Heart left ventricle (tissue), 16 donors: ENCODE measurements around the gene MRPL23. TPM values are rescaled to one million over a fixed set of nuclear protein-coding genes. Genes with fewer than 3 reads are reported as not detected.

Source experiments
- ATAC-seq, 4 donors: fragments of 200-7000 bp; cut with Tn5 transposase; one replicate each; pipeline ENCODE4 v1.9.1; 2020 to 2022; ENCODE audit warnings: moderate library complexity in 4 of 4, mild to moderate bottlenecking in 3 of 4, moderate number of reproducible peaks in 1 of 4
- DNase-seq, 5 donors: peaks; one replicate each; pipeline ENCODE4 v3.0.0-alpha.2; 2020
- H3K27ac ChIP-seq, 12 donors: fragments of 200-600 bp; sonication (generic) in 4 of 12; one replicate each; pipeline versions ENCODE4 v1.5.0 to v1.8.0; 2016 to 2022; ENCODE audit warnings: mild to moderate bottlenecking in 2 of 12
- H3K27me3 ChIP-seq, 9 donors: fragments of 200-600 bp; sonication (generic) in 2 of 9; one replicate each; pipeline versions ENCODE4 v1.5.1 to v1.8.0; 2016 to 2022; ENCODE audit warnings: mild to moderate bottlenecking in 3 of 9
- H3K36me3 ChIP-seq, 9 donors: fragments of 200-600 bp; sonication (generic) in 2 of 9; one replicate each; pipeline versions ENCODE4 v1.5.0 to v1.8.0; 2018 to 2022; ENCODE audit warnings: mild to moderate bottlenecking in 2 of 9
- H3K4me1 ChIP-seq, 12 donors: fragments of 200-600 bp; sonication (generic) in 4 of 12; one replicate each; pipeline versions ENCODE4 v1.5.0 to v1.8.0; 2016 to 2022; ENCODE audit warnings: mild to moderate bottlenecking in 3 of 12
- H3K4me3 ChIP-seq, 12 donors: fragments of 200-600 bp; sonication (generic) in 4 of 12; one replicate each; pipeline versions ENCODE4 v1.5.0 to v1.8.0; 2017 to 2022; ENCODE audit warnings: mild to moderate bottlenecking in 9 of 12, moderate library complexity in 4 of 12
- H3K9me3 ChIP-seq, 12 donors: fragments of 200-600 bp; sonication (generic) in 4 of 12; one replicate each; pipeline versions ENCODE4 v1.5.0 to v1.8.0; 2016 to 2022; ENCODE audit warnings: mild to moderate bottlenecking in 1 of 12
- CTCF ChIP-seq, 12 donors: fragments of 200-600 bp; sonication (generic) in 4 of 12; IDR thresholded peaks; one replicate each; pipeline versions ENCODE4 v1.5.0 to v1.8.0; 2018 to 2022; ENCODE audit warnings: antibody characterized with exemption in 12 of 12, mild to moderate bottlenecking in 5 of 12
- POLR2A ChIP-seq, 2 donors: fragments of 450-650 bp; IDR thresholded peaks; one replicate each; pipeline ENCODE4 v1.6.1; 2017; ENCODE audit warnings: antibody characterized with exemption in 2 of 2, mild to moderate bottlenecking in 2 of 2, moderate library complexity in 2 of 2
- WGBS, 4 donors: extraction: QIAGEN DNeasy Blood & Tissue Kit in 2 of 4; methylation state at CpG; one replicate each; pipeline versions ENCODE4 v1.1.5 to v1.1.7; 2013 to 2018; 5-methylcytosine and 5-hydroxymethylcytosine counted together
- intact Hi-C, 10 donors: fragments of 100-400 bp; cut with DNase I; formaldehyde crosslinking; loops; one replicate each; pipeline versions ENCODE4 v1.11.1 to v1.14.2; 2022
- microRNA counts, 2 donors: library from miRNA; unstranded; fragments of <30 nt; microRNA quantifications; one replicate each; lab custom pipeline; 2016
- polyA plus RNA-seq, 2 donors: library from polyadenylated mRNA; stranded (reverse); fragments of 200-250 nt; gene quantifications; one replicate each; pipeline ENCODE4 v1.2.3, GENCODE V29; 2013
- total RNA-seq, 9 donors: library from RNA; depleted of rRNA in 2 of 9; stranded (reverse); fragments of >200 nt in 2 of 9; fragmentation: NEBNext Ultra II Directional in 3 of 9; extraction: Animal tissue kit (Norgen Biotek cat#: 25700) in 3 of 9; gene quantifications; one replicate each; pipeline versions ENCODE4 v1.1.0 to v1.2.4, GENCODE V29; 2016 to 2023
- donor health status: ischemic (EF 13 %, LVEDD 7.1; RV severe dilation, severe dysfunction).
- donor health status: healthy with polysubstance abuse.
- donor health status: DM: no; HTN: yes; CAD: no.
- donor health status: DM: no; HTN: no; CAD: no.
- donor health status: ischemic (EF 25% LVEDD 6.9; RV normal size, moderate dysfunction).
- donor health status: ischemic (EF 25% LVEDD 5.7; RV mildly dilated, moderate dysfunction).
- donor health status: healthy.
- donor health status: DM: yes; HTN: yes; CAD: no.
- donor health status: ischemic (EF 35%, LVEDD 5.7; RV mildly dilated, moderate dysfunction).
- donor health status: nonischemic (EF 11% LVEDD 7.7; RV severe dilation, severe dysfunction).
- donor health status: DM: yes; HTN: yes; CAD: no.
- donor health status: PGD.
- donor health status: ischemic (EF 29% LVEDD 5.4; RV normal size, mild dysfunction).
- donor health status: nonischemic (EF 23%, LVEDD 6.1; RV moderate dilation, normal function).

MRPL23 gene
- total and polyA plus RNA-seq, 11 donors: 44.0 to 183 (median 93.3) TPM

DNA sequence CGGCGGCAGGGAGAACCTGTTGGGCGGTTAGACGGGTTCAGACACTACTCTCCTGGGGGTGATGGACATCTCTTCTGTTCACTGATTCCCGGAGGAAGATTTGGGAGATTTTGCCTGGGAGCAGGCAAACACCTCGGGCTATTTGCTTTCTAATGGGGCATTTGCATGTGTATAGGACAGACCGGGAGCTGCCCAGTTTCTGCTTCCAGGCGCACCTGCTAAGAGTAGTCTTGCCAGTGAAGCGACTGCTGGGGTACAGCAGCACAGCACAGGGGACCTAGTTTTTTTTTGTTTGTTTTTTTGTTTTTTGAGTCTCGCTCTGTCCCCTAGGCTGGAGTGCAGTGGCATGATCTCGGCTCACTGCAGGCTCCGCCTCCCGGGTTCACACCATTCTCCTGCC is 57.3 kb downstream of the MRPL23 start:
- Histone ChIP-seq H3K36me3 (no peaks in the 10 kb centered on the region), H3K27ac (no peak overlapping the region), H3K27me3 (no peaks in the 10 kb centered on the region), H3K4me3 (no peak overlapping the region), H3K9me3 (no peaks in the 10 kb centered on the region), H3K4me1 (no peaks in the 10 kb centered on the region)
- TF ChIP-seq CTCF (IDR thresholded peaks at IDR 0.05): no peak
- TF ChIP-seq POLR2A (IDR thresholded peaks at IDR 0.05): no peak
- ATAC-seq: no peak
- intact Hi-C loops: no loop called here
- WGBS, 4 donors: no CpG with 5 or more reads among the region's 13 CpGs
- DNase-seq: no peak

MicroRNA genes within 50 kb of the gene (microRNA counts, 767-probe panel; counts per million panel counts)
- microRNA hsa-miR-675-5p (lab: Ali Mortazavi, UCI): 0 to 671 counts per million in 2 donors

Other genes with a start within 250 kb of the MRPL23 start
- 1 to 10 TPM in 1 of 9 donors, under 1 TPM in 8; 0.23 to 3.6 (median 0.56) TPM for gene IFITM10, start 196.7 kb upstream of the MRPL23 start, total RNA-seq
- under 1 TPM; 0.12 to 0.19 TPM for gene IFITM10, start 196.7 kb upstream of the MRPL23 start, polyA plus RNA-seq
- 1,000 to 10,000 TPM in 3 of 9 donors, 100 to 1,000 TPM in 6; 580 to 1,779 (median 722) TPM for gene CTSD, start 183.4 kb upstream of the MRPL23 start, total RNA-seq
- 1,000 to 10,000 TPM in 1 of 2 donors, 100 to 1,000 TPM in 1; 420 to 1,089 TPM for gene CTSD, start 183.4 kb upstream of the MRPL23 start, polyA plus RNA-seq
- gene SYT8, start 112.3 kb upstream of the MRPL23 start, total RNA-seq: not detected
- gene SYT8, start 112.3 kb upstream of the MRPL23 start, polyA plus RNA-seq: under 1 TPM in 1 of 2 donors, not detected in 1; 0.08 TPM
- gene TNNI2, start 108.4 kb upstream of the MRPL23 start, total RNA-seq: 1 to 10 TPM in 1 of 9 donors, under 1 TPM in 1, not detected in 7; 0.72 to 3.3 TPM
- under 1 TPM in 1 of 2 donors, not detected in 1; 0.22 TPM for gene TNNI2, start 108.4 kb upstream of the MRPL23 start, polyA plus RNA-seq
- gene LSP1, start 94.2 kb upstream of the MRPL23 start, total RNA-seq: 10 to 100 TPM; 11.4 to 86.8 (median 16.4) TPM
- gene LSP1, start 94.2 kb upstream of the MRPL23 start, polyA plus RNA-seq: 10 to 100 TPM; 10.0 to 20.6 TPM
- 1 to 10 TPM in 8 of 9 donors, under 1 TPM in 1; 0.81 to 5.1 (median 2.4) TPM for gene PRR33, start 55.4 kb upstream of the MRPL23 start, total RNA-seq
- gene PRR33, start 55.4 kb upstream of the MRPL23 start, polyA plus RNA-seq: 1 to 10 TPM in 1 of 2 donors, under 1 TPM in 1; 0.08 to 4.6 TPM
- 10 to 100 TPM; 17.1 to 84.5 (median 49.0) TPM for gene TNNT3, start 27.6 kb upstream of the MRPL23 start, total RNA-seq
- gene TNNT3, start 27.6 kb upstream of the MRPL23 start, polyA plus RNA-seq: 10 to 100 TPM; 40.8 to 45.5 TPM
- 1,000 to 10,000 TPM in 1 of 9 donors, 100 to 1,000 TPM in 8; 303 to 1,545 (median 463) TPM for gene H19, start 50.5 kb downstream of the MRPL23 start, total RNA-seq
- 1,000 to 10,000 TPM in 1 of 2 donors, 100 to 1,000 TPM in 1; 627 to 1,006 TPM for gene H19, start 50.5 kb downstream of the MRPL23 start, polyA plus RNA-seq
- gene IGF2, start 192.1 kb downstream of the MRPL23 start, total RNA-seq: 100 to 1,000 TPM in 5 of 9 donors, 10 to 100 TPM in 4; 61.9 to 175 (median 102) TPM
- 10 to 100 TPM; 48.9 to 56.3 TPM for gene IGF2, start 192.1 kb downstream of the MRPL23 start, polyA plus RNA-seq
- gene INS, start 213.9 kb downstream of the MRPL23 start, total RNA-seq: under 1 TPM in 1 of 9 donors, not detected in 8; 0.67 TPM
- gene INS, start 213.9 kb downstream of the MRPL23 start, polyA plus RNA-seq: 1 to 10 TPM in 1 of 2 donors, not detected in 1; 1.8 TPM
- not detected for gene TH, start 224.5 kb downstream of the MRPL23 start, total RNA-seq
- under 1 TPM in 1 of 2 donors, not detected in 1; 0.08 TPM for gene TH, start 224.5 kb downstream of the MRPL23 start, polyA plus RNA-seq